H54 (cell line): Measurements from ENCODE around the gene SCAMP1.
A peak's percentile ranks its signal among the peaks of the same experiment; 100 is the strongest.

Experiments
- DNase-seq: peaks from one replicate; pipeline ENCODE4 v3.0.0; 2011; ENCODE audit warnings: low spot score, mixed read lengths; ENCODE audit not compliant: insufficient read length
- FAIRE-seq: peaks from 3 replicates; lab custom pipeline; 2011; peaks lifted over from hg19 to GRCh38; lab: Jason Lieb, UNC
- POLR2A ChIP-seq: IDR thresholded peaks from 2 replicates; pipeline ENCODE4 v1.6.1; 2011; ENCODE audit warnings: low read depth, mild to moderate bottlenecking, low read length

The SCAMP1 gene

GRCh38 chr5:78512435-78512834, 152.0 kb downstream of the SCAMP1 start:
- FAIRE-seq (no peak), DNase-seq (no peak)
- TF ChIP-seq POLR2A = no peak

- TF ChIP-seq POLR2A = no peak
- no peak for DNase-seq
- no peak for FAIRE-seq
Observed at GRCh38 chr5:78513441-78513840, 153.0 kb downstream of the SCAMP1 start.

DNA sequence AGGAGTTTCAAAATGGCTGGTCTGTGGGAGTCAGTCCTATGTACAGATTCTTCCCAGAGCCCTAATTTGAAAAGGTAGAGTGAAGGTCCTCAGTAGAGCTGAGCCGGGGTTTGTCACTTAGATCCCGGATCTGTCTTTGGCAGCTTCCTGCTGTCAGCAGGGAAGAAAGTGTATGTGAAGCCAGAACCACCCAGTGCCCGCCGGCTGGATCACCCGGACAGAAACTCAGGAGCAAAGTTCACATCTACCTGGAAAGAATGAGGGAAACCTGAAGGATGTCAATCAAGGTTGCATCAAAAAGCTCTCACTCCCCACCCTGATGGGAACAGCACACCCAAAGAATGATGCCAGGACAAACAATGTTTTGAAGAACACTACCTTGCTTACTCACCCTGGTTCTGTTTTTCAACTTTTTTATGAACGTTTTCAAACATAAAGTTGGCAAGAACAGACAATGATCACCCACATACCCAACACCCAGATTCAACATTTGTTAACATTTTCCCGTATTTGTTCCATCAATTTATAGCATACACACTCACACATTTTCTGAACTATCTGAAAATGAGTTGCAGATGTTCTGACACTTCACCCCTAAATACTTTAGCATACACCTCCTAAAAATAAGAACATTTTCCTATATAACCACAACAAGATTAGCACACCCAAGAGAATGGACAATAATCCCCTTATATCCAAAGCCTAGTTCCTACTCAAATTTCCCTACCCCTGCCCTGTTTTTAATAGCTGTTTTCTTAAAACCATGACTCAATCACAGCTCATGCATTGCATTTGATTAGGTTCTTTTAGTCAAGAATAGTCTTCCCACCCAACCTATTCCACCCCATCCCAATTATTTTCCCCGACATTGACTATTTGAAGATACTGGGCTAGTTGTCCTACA, 154.3 kb downstream of the SCAMP1 start:
- FAIRE-seq (no peak), DNase-seq (no peak)
- TF ChIP-seq POLR2A = no peak

DNA sequence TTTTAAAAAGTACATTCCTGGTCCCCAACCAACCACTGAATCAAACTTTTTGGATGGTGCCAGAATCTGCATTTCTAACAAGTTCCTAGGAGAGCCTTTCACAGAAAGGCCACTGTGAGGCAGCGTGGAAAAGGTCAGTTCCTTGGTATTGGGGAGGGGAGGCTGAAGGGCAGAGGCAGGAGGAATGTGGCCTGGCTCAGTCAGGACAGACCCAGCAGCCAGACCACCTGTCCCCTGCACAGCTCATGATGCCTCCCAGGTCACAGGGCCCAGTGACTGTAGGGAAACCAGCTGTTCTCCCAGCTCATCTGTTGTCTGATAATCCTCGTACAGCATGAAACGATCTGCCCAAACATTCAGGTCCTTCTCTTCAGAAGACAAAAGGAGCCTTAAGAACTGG, 155.3 kb downstream of the SCAMP1 start:
- DNase-seq = no peak
- TF ChIP-seq POLR2A = no peak
- FAIRE-seq = no peak

GRCh38 chr5:78518365-78519197, 158.2 kb downstream of the SCAMP1 start:
- TF ChIP-seq POLR2A = no peak
- DNase-seq (peak; percentile 92), FAIRE-seq (peak; percentile 38)

DNA sequence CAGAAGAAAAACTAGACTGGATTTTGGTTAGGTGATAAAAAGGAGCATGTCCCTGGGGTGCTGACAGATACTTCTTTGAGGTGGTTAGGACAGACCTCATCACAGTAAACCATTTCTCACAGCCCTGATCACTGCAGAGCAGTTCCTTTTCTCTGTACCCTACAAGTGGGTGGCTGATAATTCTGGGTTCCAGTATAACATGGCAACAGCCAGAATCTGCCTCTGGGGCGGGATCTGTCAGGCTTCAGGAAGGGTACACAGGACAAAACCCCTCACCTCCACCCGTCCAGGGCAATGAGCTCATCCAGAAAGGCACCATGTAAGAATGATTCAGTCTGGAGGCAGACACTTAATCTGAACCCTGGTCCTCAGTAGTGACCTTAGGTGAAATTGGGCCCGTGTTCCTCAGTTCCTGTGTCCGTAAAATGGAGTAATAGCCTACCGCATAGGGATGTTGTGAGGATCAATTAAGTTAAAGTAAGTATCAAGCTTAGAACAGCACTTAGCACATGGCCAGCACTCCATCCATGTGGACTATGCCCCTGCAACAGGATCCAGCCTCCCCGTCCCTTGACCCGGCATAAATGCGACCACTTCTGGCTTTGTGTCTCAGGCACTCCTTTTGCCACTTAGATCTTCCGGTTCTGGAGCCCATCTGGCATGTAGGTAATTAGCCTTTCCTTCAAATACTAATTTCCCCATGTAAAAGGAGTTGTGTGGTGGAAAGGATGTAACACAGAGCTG, 159.0 kb downstream of the SCAMP1 start:
- no peak for TF ChIP-seq POLR2A
- FAIRE-seq = no peak
- DNase-seq = no peak

DNA sequence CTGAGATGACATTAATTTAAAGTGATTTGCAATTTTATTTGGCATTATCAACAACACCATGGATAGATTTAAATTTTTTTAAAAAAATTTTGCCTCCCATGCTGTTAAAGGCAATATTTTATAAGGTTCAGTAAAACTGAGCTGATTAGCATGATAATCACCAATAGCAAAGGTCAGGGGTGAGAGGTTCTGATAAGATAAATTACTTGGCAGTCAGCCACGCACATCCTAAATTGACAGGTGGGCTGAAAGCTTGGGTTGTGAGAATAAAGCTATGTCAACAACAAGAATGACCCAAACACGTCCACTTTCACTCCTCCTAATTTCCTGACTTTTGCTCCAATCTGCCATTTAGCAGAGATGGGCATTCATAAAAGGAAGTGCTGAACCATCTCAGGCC, 161.0 kb downstream of the SCAMP1 start:
- no peak for FAIRE-seq
- no peak for TF ChIP-seq POLR2A
- no peak for DNase-seq

DNA sequence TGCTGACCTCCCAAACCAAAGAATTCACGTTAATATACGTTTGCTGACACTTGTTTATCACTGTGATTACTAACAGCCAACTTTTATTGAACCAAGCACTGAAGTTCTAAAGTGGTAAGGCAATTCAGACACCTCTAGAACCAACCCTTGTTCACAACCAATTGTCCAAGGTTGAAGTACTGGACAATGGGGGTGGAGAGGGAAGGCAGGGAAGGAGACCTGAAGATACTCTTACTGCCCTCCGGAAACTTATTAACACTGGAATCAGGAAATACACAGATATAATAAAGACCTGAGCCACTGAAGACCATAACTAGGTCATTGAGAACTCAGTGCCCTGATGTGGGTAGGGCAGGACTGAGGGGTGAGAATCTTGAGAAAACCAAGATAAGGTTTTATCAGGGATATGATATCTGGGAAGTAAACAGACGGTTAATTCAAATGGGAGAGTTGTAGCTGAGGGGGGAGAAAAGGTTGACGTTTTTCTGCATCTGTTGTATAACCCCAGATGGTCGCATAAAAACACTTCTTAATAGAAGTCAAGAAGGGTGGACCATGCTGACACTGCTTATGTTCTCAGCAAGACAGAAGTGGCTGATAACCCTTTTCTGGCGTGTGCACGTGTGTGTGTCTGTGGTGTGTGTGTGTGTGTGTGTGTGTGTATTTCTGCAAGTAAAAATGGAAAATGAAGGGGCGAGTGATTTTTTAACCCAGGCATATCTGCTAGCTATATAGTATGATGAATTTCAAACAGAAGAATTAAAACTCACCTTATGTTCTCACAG, 162.3 kb downstream of the SCAMP1 start:
- FAIRE-seq = no peak
- no peak for TF ChIP-seq POLR2A
- DNase-seq = no peak

DNA sequence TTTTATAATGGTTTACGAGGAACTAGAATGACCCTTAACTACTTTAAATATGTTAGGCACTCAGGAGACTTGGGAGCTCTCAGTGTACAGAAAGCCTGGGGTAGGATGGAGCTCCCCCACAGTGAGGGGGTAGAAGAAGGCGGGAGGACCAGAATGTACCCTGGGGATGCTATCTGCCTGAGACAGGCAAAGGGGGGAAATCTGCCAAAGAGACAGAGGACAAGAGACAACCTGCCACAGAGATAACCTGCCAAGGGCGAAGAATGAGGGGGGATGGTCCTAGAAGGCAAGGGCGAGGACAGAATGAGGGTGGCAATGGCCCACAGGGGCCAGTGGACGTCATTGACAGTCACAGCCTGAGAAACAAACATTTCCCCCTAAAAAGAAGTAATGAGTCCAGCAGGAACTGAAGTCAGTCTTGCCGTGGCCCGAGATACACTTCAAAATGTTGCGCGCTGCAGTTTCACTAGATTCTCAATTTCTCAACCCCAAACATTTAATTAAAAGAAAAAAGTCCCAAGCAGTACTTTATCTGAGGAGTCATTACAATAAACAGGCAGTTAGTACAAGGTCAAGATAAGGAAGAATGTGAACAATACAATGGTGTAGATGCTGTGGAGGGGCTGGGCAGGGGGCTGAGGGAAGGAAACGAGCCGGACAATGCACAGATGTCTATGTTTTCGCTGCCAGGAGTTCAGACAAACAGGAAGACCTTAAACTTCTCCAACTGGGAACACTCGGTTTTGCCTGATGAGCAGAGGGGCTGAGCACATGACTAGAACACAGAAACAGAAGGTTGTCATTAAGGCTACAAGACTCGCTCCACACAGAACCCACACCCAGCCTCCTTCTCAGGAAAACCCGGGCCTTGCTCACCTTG, 163.1 kb downstream of the SCAMP1 start:
- TF ChIP-seq POLR2A = no peak
- no peak for DNase-seq
- no peak for FAIRE-seq

GRCh38 chr5:78526049-78526525, 165.7 kb downstream of the SCAMP1 start:
- TF ChIP-seq POLR2A = no peak
- FAIRE-seq = peak; percentile 58
- DNase-seq = peak; percentile 53

- FAIRE-seq (no peak), DNase-seq (peak; percentile 48)
Observed at GRCh38 chr5:78527054-78527859, 166.8 kb downstream of the SCAMP1 start.

More at GRCh38 chr5:78527054-78527859, 166.8 kb downstream of the SCAMP1 start:
- TF ChIP-seq POLR2A = no peak
